Cardiac fibroblast (primary cell): Measurements from ENCODE around the gene SLC33A1.

Experiments
- DNase-seq, 2 donors: peaks; one replicate each; pipeline versions ENCODE4 v3.0.0 to v3.0.0-alpha.2; 2010; ENCODE audit warnings: low read depth in 2 of 2
- H3K4me3 ChIP-seq, 2 donors: replicated peaks in 1 of 2; 1 replicate in 1 of 2; 2 replicates in 1 of 2; pipeline ENCODE4 v1.5.1; 2011; ENCODE audit warnings: low read depth in 2 of 2, low read length in 2 of 2, mild to moderate bottlenecking in 2 of 2, moderate library complexity in 1 of 2
- TF ChIP-seq, protein P1 (sequence below): IDR thresholded peaks from one replicate; pipeline ENCODE4 v1.5.1; 2011; ENCODE audit warnings: low read depth, mild to moderate bottlenecking, low read length, inconsistent platforms

SLC33A1 gene

DNA sequence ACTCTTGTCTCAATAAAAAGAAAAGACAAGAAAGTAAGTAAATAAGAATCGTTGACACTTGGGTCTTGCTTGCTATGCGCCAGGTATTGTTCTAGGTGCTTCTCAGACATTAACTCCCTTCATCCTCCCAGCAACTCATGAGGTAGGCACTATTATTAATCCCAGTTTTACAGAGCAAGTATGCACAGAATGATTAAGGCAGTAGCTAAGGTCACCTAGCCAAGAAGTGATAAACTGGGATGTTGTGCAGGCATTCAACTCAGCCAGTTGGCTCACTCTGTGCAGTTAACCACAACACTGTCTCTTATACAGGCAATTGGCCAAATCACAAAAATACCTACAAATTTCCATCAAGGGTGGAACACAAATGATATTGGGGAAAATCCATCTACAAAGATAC, 46.4 kb downstream of the SLC33A1 start:
- DNase-seq = peak in 1 of 2 donors; percentile 5
- no peak overlapping the region for H3K4me3 ChIP-seq
- TF ChIP-seq, protein P1, sequence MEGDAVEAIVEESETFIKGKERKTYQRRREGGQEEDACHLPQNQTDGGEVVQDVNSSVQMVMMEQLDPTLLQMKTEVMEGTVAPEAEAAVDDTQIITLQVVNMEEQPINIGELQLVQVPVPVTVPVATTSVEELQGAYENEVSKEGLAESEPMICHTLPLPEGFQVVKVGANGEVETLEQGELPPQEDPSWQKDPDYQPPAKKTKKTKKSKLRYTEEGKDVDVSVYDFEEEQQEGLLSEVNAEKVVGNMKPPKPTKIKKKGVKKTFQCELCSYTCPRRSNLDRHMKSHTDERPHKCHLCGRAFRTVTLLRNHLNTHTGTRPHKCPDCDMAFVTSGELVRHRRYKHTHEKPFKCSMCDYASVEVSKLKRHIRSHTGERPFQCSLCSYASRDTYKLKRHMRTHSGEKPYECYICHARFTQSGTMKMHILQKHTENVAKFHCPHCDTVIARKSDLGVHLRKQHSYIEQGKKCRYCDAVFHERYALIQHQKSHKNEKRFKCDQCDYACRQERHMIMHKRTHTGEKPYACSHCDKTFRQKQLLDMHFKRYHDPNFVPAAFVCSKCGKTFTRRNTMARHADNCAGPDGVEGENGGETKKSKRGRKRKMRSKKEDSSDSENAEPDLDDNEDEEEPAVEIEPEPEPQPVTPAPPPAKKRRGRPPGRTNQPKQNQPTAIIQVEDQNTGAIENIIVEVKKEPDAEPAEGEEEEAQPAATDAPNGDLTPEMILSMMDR = no peak

DNA sequence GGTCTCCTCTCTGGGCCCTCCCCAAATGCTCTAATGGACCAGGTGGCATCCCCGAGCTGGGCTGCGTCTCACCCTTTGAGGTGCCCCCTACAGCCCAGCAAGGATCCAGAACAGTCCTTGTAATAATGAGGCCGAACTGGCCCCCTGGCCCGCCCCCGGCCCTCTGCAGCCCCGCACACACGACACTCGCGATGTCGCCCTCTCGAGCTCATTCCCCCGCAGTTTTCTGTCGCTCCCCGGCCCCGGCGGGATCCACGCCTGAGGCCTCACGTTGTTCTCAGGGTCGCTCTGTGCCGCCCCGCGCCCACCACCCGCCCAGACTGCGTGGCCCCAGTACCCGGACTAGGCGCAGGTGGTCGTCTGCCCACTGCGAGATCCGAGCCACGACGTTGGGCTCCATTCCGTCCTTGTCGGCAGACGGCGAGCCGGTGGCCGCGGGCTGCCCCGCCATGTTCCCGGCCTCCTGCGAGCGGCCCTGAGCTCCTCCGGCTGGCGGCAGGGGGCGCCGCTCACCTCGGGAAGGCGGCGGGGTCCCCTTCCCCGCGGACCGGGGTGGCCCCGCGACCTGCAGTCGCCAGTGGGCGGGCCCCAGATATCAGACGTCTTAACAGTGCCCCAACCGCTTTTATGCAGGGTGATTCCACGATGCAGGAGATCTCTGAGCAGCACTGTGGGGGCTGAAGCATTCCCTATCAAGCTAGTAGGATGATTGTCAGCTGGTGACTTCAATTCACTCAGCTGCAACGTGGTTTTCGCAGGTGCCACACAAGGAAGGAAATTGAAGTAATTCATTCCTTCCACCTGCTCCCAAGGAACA, 48.2 kb downstream of the SLC33A1 start, which contains the start of gene C3orf33:
TSS of gene C3orf33 (minus strand) at position 477 of the 817 bp plus-strand sequence. CDS start at position 451, 26 bp downstream.
- peak; percentile 58 to 62 for DNase-seq
- H3K4me3 ChIP-seq = peak within 1 kb of the TSS; percentile 75 to 76
- TF ChIP-seq, protein P1 = peak; percentile 40

DNA sequence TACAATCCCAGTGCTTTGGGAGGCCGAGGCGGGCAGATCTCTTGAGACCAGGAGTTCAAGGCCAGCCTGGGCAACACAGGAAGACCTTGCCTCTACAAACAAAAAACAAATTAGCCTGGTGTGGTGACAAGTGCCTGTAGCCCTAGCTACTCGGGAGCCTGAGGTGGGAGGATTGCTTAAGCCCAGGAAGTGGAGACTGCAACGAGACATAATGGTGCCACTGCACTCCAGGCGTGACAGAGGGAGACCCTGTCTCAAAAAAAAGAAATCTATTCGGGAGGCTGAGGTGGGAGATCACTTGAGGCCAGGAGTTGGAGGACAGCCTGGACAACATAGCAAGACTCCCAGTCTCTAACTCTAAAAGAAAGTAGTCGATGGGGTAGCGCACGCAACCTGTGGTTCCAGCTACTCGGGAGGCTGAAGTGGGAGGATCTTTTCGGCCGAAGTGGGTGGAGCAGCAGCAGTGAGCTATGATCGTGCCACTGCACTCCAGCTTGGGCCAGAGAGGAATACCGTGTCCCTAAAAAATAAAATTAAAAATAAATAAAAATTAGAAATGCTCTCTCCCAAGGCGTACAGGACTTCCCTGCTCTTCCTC, 48.9 kb downstream of the SLC33A1 start:
- H3K4me3 ChIP-seq = peak overlapping the region; percentile 75 to 76
- DNase-seq = peak in 1 of 2 donors; percentile 35
- TF ChIP-seq, protein P1 = no peak

DNA sequence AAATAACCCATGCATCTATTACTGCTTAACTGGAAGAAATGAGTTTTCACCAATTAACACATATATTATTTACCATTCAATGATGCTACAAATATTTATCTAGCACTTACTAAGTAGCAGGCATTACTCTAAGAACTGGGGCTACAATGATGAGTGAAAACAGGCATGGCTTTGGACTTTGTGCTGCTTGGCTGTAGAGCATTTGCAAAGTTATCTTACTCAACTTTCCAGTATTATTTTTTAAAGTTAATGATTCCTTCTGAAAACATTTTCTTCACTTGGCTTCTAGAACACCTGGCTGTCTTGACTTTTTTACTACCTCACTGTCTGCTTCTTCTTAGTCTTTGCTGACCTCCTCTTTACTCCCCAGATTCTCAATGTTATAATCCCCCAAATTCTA, 49.9 kb downstream of the SLC33A1 start:
- TF ChIP-seq, protein P1 = no peak
- no peak for DNase-seq
- H3K4me3 ChIP-seq = no peak overlapping the region

DNA sequence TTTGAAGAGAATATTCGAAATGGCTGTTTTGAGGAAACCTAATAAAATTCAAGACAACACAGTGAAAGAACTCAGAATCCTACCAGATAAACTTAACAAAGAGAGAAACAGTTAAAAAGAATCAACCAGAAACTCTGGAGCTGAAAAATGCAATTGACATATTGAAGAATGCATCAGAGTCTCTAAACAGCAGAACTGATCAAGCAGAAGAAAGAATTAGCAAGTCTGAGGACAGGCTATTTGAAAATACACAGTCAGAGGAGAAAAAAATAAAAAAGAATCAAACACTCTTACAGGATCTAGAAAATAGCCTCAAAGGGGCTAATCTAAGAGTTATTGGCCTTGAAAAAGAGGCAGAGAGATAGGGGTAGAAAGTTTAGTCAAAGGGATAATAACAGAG, 61.7 kb downstream of the SLC33A1 start:
- no peak for DNase-seq
- H3K4me3 ChIP-seq = no peak overlapping the region
- TF ChIP-seq, protein P1 = no peak

DNA sequence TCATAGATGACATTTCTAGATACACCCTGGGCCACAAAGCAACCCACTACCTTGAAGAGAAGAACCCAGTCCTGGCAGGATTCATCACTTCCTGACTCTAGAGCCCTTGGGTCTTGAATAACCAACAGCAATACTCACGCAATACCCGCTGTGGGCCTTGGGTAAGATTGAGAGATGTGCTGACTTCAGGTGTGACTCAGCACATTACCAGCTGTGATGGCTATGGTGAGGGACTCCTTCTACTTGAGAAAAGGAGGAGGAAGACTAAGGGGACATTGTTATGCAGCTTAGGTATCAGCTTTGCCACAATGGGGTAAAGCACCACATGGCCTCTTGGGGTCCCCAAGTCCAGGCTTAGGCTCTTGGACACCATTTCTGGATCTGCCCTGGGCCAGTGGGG, 63.0 kb downstream of the SLC33A1 start:
- no peak overlapping the region for H3K4me3 ChIP-seq
- peak in 1 of 2 donors; percentile 63 for DNase-seq
- TF ChIP-seq, protein P1 = no peak
